Neural progenitor cell (in vitro differentiated cells): ENCODE data around the gene RAB40A.

ENCODE experiments used
- CTCF ChIP-seq: fragments of 200-600 bp; sonication (generic); IDR thresholded peaks from 2 replicates; pipeline ENCODE4 v1.5.1; 2017; ENCODE audit warnings: antibody characterized with exemption, mild to moderate bottlenecking
- EZH2 ChIP-seq: fragments of 200-600 bp; sonication (generic); IDR thresholded peaks from 2 replicates; pipeline ENCODE4 v1.6.1; 2017; ENCODE audit warnings: antibody characterized with exemption, mild to moderate bottlenecking, moderate library complexity
- EZH2phosphoT487 ChIP-seq: fragments of 200-600 bp; sonication (generic); IDR thresholded peaks from 2 replicates; pipeline ENCODE4 v1.6.1; 2017; ENCODE audit warnings: antibody characterized with exemption

GRCh38 chrX:103565752-103566151 is 46.5 kb upstream of the RAB40A start:
- TF ChIP-seq CTCF (no peak), EZH2 (no peak), EZH2phosphoT487 (no peak)
